OCI-LY3 (cell line): Measurements from ENCODE around the gene AQP12A.

Experiments
- EZH2phosphoT487 ChIP-seq: fragments of 200-600 bp; shearing (Covaris generic); IDR thresholded peaks from 2 replicates; pipeline ENCODE4 v1.6.1; 2018; ENCODE audit warnings: antibody characterized with exemption, mixed run types, low read depth
- TF ChIP-seq, protein P1 (sequence below): fragments of 200-600, 300-600 bp; sonication (generic); IDR thresholded peaks from 2 replicates; pipeline ENCODE4 v1.5.1; 2014; ENCODE audit warnings: antibody characterized with exemption, low read length, low read depth

DNA sequence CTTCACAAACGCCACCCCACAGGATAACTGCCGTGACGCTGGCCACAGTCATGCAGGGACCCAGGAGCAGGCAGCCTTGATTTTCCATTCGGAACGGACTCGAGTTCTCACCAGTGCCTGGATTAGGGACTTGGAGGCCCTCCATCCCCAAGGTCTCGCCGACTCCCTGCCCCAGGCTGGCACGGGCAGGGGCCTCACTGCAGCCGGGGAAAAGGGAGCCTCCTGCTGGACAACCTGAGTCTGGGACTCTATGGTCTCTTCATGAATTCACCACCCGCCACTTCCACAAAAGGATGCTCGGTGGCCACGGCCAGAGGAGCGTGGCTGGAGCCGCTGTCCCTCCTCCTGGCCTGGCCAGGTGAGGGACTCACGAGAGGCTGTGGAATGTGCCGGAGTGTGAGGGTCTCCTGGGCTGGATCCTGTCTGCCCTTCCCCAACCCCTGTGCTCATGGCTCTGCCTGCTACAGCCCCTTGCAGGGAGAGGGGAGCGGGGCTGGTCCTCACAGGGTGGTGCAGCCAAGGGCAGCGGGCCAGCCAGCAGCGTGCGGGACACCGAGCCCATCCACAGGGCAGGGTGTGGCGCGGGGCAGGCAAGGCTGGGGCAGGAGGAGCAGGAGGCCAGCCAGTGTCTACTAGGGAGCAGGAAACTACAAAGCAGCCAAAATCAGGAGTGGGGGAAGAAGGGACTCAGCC is 42.3 kb downstream of the AQP12A start:
- TF ChIP-seq, protein P1, sequence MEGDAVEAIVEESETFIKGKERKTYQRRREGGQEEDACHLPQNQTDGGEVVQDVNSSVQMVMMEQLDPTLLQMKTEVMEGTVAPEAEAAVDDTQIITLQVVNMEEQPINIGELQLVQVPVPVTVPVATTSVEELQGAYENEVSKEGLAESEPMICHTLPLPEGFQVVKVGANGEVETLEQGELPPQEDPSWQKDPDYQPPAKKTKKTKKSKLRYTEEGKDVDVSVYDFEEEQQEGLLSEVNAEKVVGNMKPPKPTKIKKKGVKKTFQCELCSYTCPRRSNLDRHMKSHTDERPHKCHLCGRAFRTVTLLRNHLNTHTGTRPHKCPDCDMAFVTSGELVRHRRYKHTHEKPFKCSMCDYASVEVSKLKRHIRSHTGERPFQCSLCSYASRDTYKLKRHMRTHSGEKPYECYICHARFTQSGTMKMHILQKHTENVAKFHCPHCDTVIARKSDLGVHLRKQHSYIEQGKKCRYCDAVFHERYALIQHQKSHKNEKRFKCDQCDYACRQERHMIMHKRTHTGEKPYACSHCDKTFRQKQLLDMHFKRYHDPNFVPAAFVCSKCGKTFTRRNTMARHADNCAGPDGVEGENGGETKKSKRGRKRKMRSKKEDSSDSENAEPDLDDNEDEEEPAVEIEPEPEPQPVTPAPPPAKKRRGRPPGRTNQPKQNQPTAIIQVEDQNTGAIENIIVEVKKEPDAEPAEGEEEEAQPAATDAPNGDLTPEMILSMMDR, result peak; percentile 28
- TF ChIP-seq EZH2phosphoT487, result no peak
